ENCODE measurements around the gene TUBGCP3. TPM values are rescaled to one million over a fixed set of nuclear protein-coding genes. Genes with fewer than 3 reads are reported as not detected.

The TUBGCP3 gene
- polyA plus RNA-seq, 6 donors from 2014 or later: 13.3 to 24.4 (median 16.5) TPM

GRCh38 chr13:112582263-112582662 is 5.7 kb downstream of the TUBGCP3 start:
- Mint-ChIP-seq H3K4me3 (peak overlapping the region in 5 of 8 donors; percentile 10 to 74 (median 55)), H3K27me3 (no peaks in the 10 kb centered on the region), H3K4me1 (peaks cover 50 to 65% (median 51%) of the 10 kb centered on the region in 3 donors), H3K27ac (peak overlapping the region in 5 of 6 donors; percentile 78 to 96 (median 94)), H3K9me3 (peaks cover 0 to 3% (median 0%) of the 10 kb centered on the region in 7 donors), H3K36me3 (peaks cover 0 to 5% of the 10 kb centered on the region in 2 donors)
- ATAC-seq (ENCODE audit: low read depth in 2 of 2) (no peak), DNase-seq (no peak)

GRCh38 chr13:112580912-112581311 is 7.0 kb downstream of the TUBGCP3 start:
- Mint-ChIP-seq H3K9me3 (peaks cover 0 to 3% (median 0%) of the 10 kb centered on the region in 7 donors), H3K27me3 (no peaks in the 10 kb centered on the region), H3K36me3 (peaks cover 0 to 10% of the 10 kb centered on the region in 2 donors), H3K4me3 (peak overlapping the region in 1 of 8 donors; percentile 16), H3K4me1 (peaks cover 45 to 66% (median 49%) of the 10 kb centered on the region in 3 donors), H3K27ac (peak overlapping the region in 2 of 6 donors; percentile 64 to 84)
- DNase-seq (no peak), ATAC-seq (ENCODE audit: low read depth in 2 of 2) (no peak)

GRCh38 chr13:112580211-112580610 is 7.7 kb downstream of the TUBGCP3 start:
- Mint-ChIP-seq H3K9me3 (peaks cover 0 to 3% (median 0%) of the 10 kb centered on the region in 7 donors), H3K4me3 (no peak overlapping the region)

GRCh38 chr13:112579310-112579843 is 8.6 kb downstream of the TUBGCP3 start:
- Mint-ChIP-seq H3K27me3 (no peaks in the 10 kb centered on the region), H3K27ac (no peak overlapping the region), H3K4me3 (no peak overlapping the region), H3K4me1 (peaks cover 60 to 74% (median 61%) of the 10 kb centered on the region in 3 donors), H3K9me3 (peaks cover 0 to 3% (median 0%) of the 10 kb centered on the region in 7 donors), H3K36me3 (peaks cover 0 to 10% of the 10 kb centered on the region in 2 donors)
- ATAC-seq (ENCODE audit: low read depth in 2 of 2): no peak
- DNase-seq: no peak

More at GRCh38 chr13:112580211-112580610, 7.7 kb downstream of the TUBGCP3 start:
- peaks cover 52 to 69% (median 56%) of the 10 kb centered on the region in 3 donors for H3K4me1 Mint-ChIP-seq
- ATAC-seq (ENCODE audit: low read depth in 2 of 2): no peak
- H3K27ac Mint-ChIP-seq: peak overlapping the region in 1 of 6 donors; percentile 38
- H3K36me3 Mint-ChIP-seq: peaks cover 0 to 10% of the 10 kb centered on the region in 2 donors
- no peaks in the 10 kb centered on the region for H3K27me3 Mint-ChIP-seq
- no peak for DNase-seq

GRCh38 chr13:112576768-112577167 is 11.2 kb downstream of the TUBGCP3 start:
- ATAC-seq (ENCODE audit: low read depth in 2 of 2) (no peak), DNase-seq (no peak)
- no peak overlapping the region for H3K4me3 Mint-ChIP-seq
- peaks cover 0 to 6% of the 10 kb centered on the region in 2 donors for H3K36me3 Mint-ChIP-seq
- no peak overlapping the region for H3K27ac Mint-ChIP-seq
- peaks cover 56 to 71% (median 59%) of the 10 kb centered on the region in 3 donors for H3K4me1 Mint-ChIP-seq
- no peaks in the 10 kb centered on the region for H3K27me3 Mint-ChIP-seq
- peaks cover 0 to 3% (median 0%) of the 10 kb centered on the region in 7 donors for H3K9me3 Mint-ChIP-seq

GRCh38 chr13:112576191-112576590 is 11.8 kb downstream of the TUBGCP3 start:
- H3K4me1 Mint-ChIP-seq: peaks cover 56 to 70% (median 58%) of the 10 kb centered on the region in 3 donors
- no peaks in the 10 kb centered on the region for H3K27me3 Mint-ChIP-seq
- ATAC-seq (ENCODE audit: low read depth in 2 of 2): no peak
- peak overlapping the region in 1 of 8 donors; percentile 2 for H3K4me3 Mint-ChIP-seq
- peaks cover 0 to 3% (median 0%) of the 10 kb centered on the region in 7 donors for H3K9me3 Mint-ChIP-seq
- DNase-seq: no peak
- H3K36me3 Mint-ChIP-seq: peaks cover 0 to 6% of the 10 kb centered on the region in 2 donors
- H3K27ac Mint-ChIP-seq: no peak overlapping the region

- Mint-ChIP-seq H3K27ac (peak overlapping the region in 4 of 6 donors; percentile 21 to 80 (median 69)), H3K9me3 (peaks cover 0 to 3% (median 0%) of the 10 kb centered on the region in 7 donors), H3K36me3 (peaks cover 0 to 6% of the 10 kb centered on the region in 2 donors), H3K4me3 (peak overlapping the region in 1 of 8 donors; percentile 8), H3K27me3 (no peaks in the 10 kb centered on the region), H3K4me1 (peaks cover 55 to 70% (median 58%) of the 10 kb centered on the region in 3 donors)
- no peak for ATAC-seq (ENCODE audit: low read depth in 2 of 2)
- DNase-seq: no peak
Observed at GRCh38 chr13:112575675-112576074, 12.3 kb downstream of the TUBGCP3 start.

GRCh38 chr13:112574834-112575613 is 12.9 kb downstream of the TUBGCP3 start:
- Mint-ChIP-seq H3K9me3 (peaks cover 0 to 3% (median 0%) of the 10 kb centered on the region in 7 donors), H3K27ac (peak overlapping the region in 4 of 6 donors; percentile 21 to 80 (median 72)), H3K4me1 (peaks cover 55 to 66% (median 59%) of the 10 kb centered on the region in 3 donors), H3K27me3 (no peaks in the 10 kb centered on the region), H3K4me3 (no peak overlapping the region), H3K36me3 (peaks cover 0 to 6% of the 10 kb centered on the region in 2 donors)
- DNase-seq: no peak
- no peak for ATAC-seq (ENCODE audit: low read depth in 2 of 2)

- no peaks in the 10 kb centered on the region for H3K27me3 Mint-ChIP-seq
- H3K4me3 Mint-ChIP-seq: peak overlapping the region in 1 of 8 donors; percentile 20
- peaks cover 56 to 65% (median 63%) of the 10 kb centered on the region in 3 donors for H3K4me1 Mint-ChIP-seq
- ATAC-seq (ENCODE audit: low read depth in 2 of 2) (no peak), DNase-seq (no peak)
- peaks cover 0 to 7% of the 10 kb centered on the region in 2 donors for H3K36me3 Mint-ChIP-seq
- H3K27ac Mint-ChIP-seq: peak overlapping the region in 4 of 6 donors; percentile 27 to 73 (median 58)
- H3K9me3 Mint-ChIP-seq: peaks cover 0 to 3% (median 0%) of the 10 kb centered on the region in 7 donors
Observed at GRCh38 chr13:112574416-112574815, 13.5 kb downstream of the TUBGCP3 start.

- no peaks in the 10 kb centered on the region for H3K27me3 Mint-ChIP-seq
- peaks cover 56 to 64% (median 63%) of the 10 kb centered on the region in 3 donors for H3K4me1 Mint-ChIP-seq
- DNase-seq: no peak
- peaks cover 0 to 13% of the 10 kb centered on the region in 2 donors for H3K36me3 Mint-ChIP-seq
- no peak overlapping the region for H3K4me3 Mint-ChIP-seq
- no peak for ATAC-seq (ENCODE audit: low read depth in 2 of 2)
- peak overlapping the region in 1 of 6 donors; percentile 71 for H3K27ac Mint-ChIP-seq
- peaks cover 0 to 2% (median 0%) of the 10 kb centered on the region in 7 donors for H3K9me3 Mint-ChIP-seq
Observed at GRCh38 chr13:112573710-112574109, 14.2 kb downstream of the TUBGCP3 start.

- Mint-ChIP-seq H3K27ac (peak overlapping the region in 1 of 6 donors; percentile 91), H3K4me1 (peaks cover 53 to 61% (median 60%) of the 10 kb centered on the region in 3 donors)
Observed at GRCh38 chr13:112572366-112572765, 15.6 kb downstream of the TUBGCP3 start.

GRCh38 chr13:112569821-112570220 is 18.1 kb downstream of the TUBGCP3 start:
- no peak for DNase-seq
- H3K4me3 Mint-ChIP-seq: no peak overlapping the region
- H3K36me3 Mint-ChIP-seq: peaks cover 0 to 13% of the 10 kb centered on the region in 2 donors
- no peaks in the 10 kb centered on the region for H3K9me3 Mint-ChIP-seq
- ATAC-seq (ENCODE audit: low read depth in 2 of 2): no peak
- no peaks in the 10 kb centered on the region for H3K27me3 Mint-ChIP-seq
- no peak overlapping the region for H3K27ac Mint-ChIP-seq
- H3K4me1 Mint-ChIP-seq: peaks cover 33 to 44% (median 44%) of the 10 kb centered on the region in 3 donors

More at GRCh38 chr13:112572366-112572765, 15.6 kb downstream of the TUBGCP3 start:
- Mint-ChIP-seq H3K9me3 (peaks cover 0 to 1% (median 0%) of the 10 kb centered on the region in 7 donors), H3K4me3 (no peak overlapping the region), H3K36me3 (peaks cover 0 to 13% of the 10 kb centered on the region in 2 donors), H3K27me3 (no peaks in the 10 kb centered on the region)
- ATAC-seq (ENCODE audit: low read depth in 2 of 2) (no peak), DNase-seq (no peak)

- peaks cover 24 to 34% (median 25%) of the 10 kb centered on the region in 3 donors for H3K4me1 Mint-ChIP-seq
- peaks cover 8 to 21% of the 10 kb centered on the region in 2 donors for H3K36me3 Mint-ChIP-seq
- no peak for ATAC-seq (ENCODE audit: low read depth in 2 of 2)
- DNase-seq: no peak
- H3K27ac Mint-ChIP-seq: peak overlapping the region in 1 of 6 donors; percentile 28
- H3K4me3 Mint-ChIP-seq: peak overlapping the region in 1 of 8 donors; percentile 31
- H3K27me3 Mint-ChIP-seq: no peaks in the 10 kb centered on the region
- H3K9me3 Mint-ChIP-seq: no peaks in the 10 kb centered on the region
Observed at GRCh38 chr13:112567161-112567862, 20.6 kb downstream of the TUBGCP3 start.

Data from naive B cell (primary cell).